Stomach (tissue), 9 donors: ENCODE data around the gene MAPK1. TPM values are rescaled to one million over a fixed set of nuclear protein-coding genes. Genes with fewer than 3 reads are reported as not detected.
"Not testable (repeated sequence)": the region's sequence is repeated elsewhere in the genome, so short reads cannot be mapped to it uniquely, and the experiment has no call there.

Source experiments
- DNase-seq, 2 donors: peaks; one replicate each; pipeline versions ENCODE4 v3.0.0 to v3.0.0-alpha.2; 2013 to 2019
- H3K27ac ChIP-seq, 5 donors: fragments of 200-600 bp in 4 of 5; sonication (generic) in 4 of 5; one replicate each; pipeline ENCODE4 v1.5.1; 2013 to 2019; ENCODE audit warnings: mild to moderate bottlenecking in 1 of 5, moderate library complexity in 1 of 5
- H3K27me3 ChIP-seq, 3 donors: fragments of 200-600 bp; sonication (generic); one replicate each; pipeline ENCODE4 v1.5.1; 2017 to 2019; ENCODE audit warnings: mixed run types in 1 of 3
- H3K36me3 ChIP-seq, 4 donors: fragments of 200-600 bp; sonication (generic); 1 replicate in 3 of 4; 2 replicates in 1 of 4; pipeline ENCODE4 v1.5.1; 2016 to 2019
- H3K4me1 ChIP-seq, 4 donors: fragments of 200-600 bp; sonication (generic); one replicate each; pipeline ENCODE4 v1.5.1; 2016 to 2019
- H3K4me3 ChIP-seq, 4 donors: fragments of 200-600 bp; sonication (generic) in 3 of 4; one replicate each; pipeline ENCODE4 v1.5.1; 2016 to 2019; ENCODE audit warnings: mild to moderate bottlenecking in 1 of 4
- H3K9me3 ChIP-seq, 4 donors: fragments of 200-600 bp; sonication (generic); one replicate each; pipeline ENCODE4 v1.5.1; 2016 to 2019
- CTCF ChIP-seq, 7 experiments: fragments of 450-650 bp in 4 of 7; fragments of 200-600 bp in 3 of 7; sonication (generic) in 3 of 7; IDR thresholded peaks; one replicate each; pipeline ENCODE4 v1.5.1; 2016 to 2019; ENCODE audit warnings: antibody characterized with exemption in 7 of 7, control low read depth in 2 of 7, mild to moderate bottlenecking in 1 of 7
- EP300 ChIP-seq: sonication (generic); formaldehyde crosslinking; IDR thresholded peaks from one replicate; pipeline ENCODE4 v1.6.1; 2017; ENCODE audit warnings: antibody characterized with exemption
- POLR2A ChIP-seq, 4 donors: fragments of 450-650 bp; IDR thresholded peaks; one replicate each; pipeline ENCODE4 v1.6.1; 2016; ENCODE audit warnings: antibody characterized with exemption in 4 of 4, control low read depth in 2 of 4, mild to moderate bottlenecking in 1 of 4, moderate library complexity in 1 of 4
- POLR2AphosphoS5 ChIP-seq, 3 donors: sonication (generic); formaldehyde crosslinking; IDR thresholded peaks; one replicate each; pipeline ENCODE4 v1.6.1; 2016; ENCODE audit warnings: antibody characterized with exemption in 3 of 3
- WGBS, 5 donors: extraction: QIAGEN DNeasy Blood & Tissue Kit in 3 of 5; methylation state at CpG; one replicate each; pipeline versions ENCODE4 v1.1.5 to v1.1.7; 2013 to 2018; 5-methylcytosine and 5-hydroxymethylcytosine counted together
- intact Hi-C: fragments of 100-400 bp; cut with DNase I; formaldehyde crosslinking; loops from one replicate; pipeline ENCODE4 v1.15.1; 2023; ENCODE audit warnings: low total_unique reads
- polyA plus RNA-seq, 3 donors: library from polyadenylated mRNA; stranded (reverse); fragments of 200-250 nt; gene quantifications; one replicate each; pipeline ENCODE4 v1.2.3, GENCODE V29; 2013
- total RNA-seq, 5 donors: library from RNA; depleted of rRNA; stranded (reverse); fragments of >200 nt; gene quantifications; one replicate each; pipeline versions ENCODE4 v1.1.0 to v1.2.3, GENCODE V29; 2014 to 2016
- donor health status: healthy with polysubstance abuse.
- donor health status: Bipolar disorder and iron deficiency.
- donor health status: healthy.

Gene MAPK1
- total and polyA plus RNA-seq, 8 donors: 10.4 to 81.6 (median 44.2) TPM

- peaks cover 0 to 7% (median 0%) of the 10 kb centered on the region in 4 donors for H3K36me3 ChIP-seq
- no peak overlapping the region for H3K4me3 ChIP-seq
- TF ChIP-seq EP300: no peak
- TF ChIP-seq POLR2A (IDR thresholded peaks at IDR 0.05): no peak
- no peak for TF ChIP-seq CTCF (IDR thresholded peaks at IDR 0.05)
- no peak for TF ChIP-seq POLR2AphosphoS5 (IDR thresholded peaks at IDR 0.05)
- WGBS, 5 donors: 69 to 82% (median 78%) methylated on average over 10 to 12 of the region's 12 CpGs
- intact Hi-C loops: no loop called here
- no peak for DNase-seq
- H3K4me1 ChIP-seq: no peaks in the 10 kb centered on the region
- no peak overlapping the region for H3K27ac ChIP-seq
- H3K27me3 ChIP-seq: no peaks in the 10 kb centered on the region
- no peaks in the 10 kb centered on the region for H3K9me3 ChIP-seq
Measured at GRCh38 chr22:21902296-21903087, 35.0 kb upstream of the MAPK1 start.

GRCh38 chr22:21898354-21898896 is 31.0 kb upstream of the MAPK1 start:
- no peaks in the 10 kb centered on the region for H3K4me1 ChIP-seq
- DNase-seq: no peak
- no peaks in the 10 kb centered on the region for H3K27me3 ChIP-seq
- no peak for TF ChIP-seq EP300
- no peak for TF ChIP-seq CTCF (IDR thresholded peaks at IDR 0.05)
- no peak for TF ChIP-seq POLR2AphosphoS5 (IDR thresholded peaks at IDR 0.05)
- no peak for TF ChIP-seq POLR2A (IDR thresholded peaks at IDR 0.05)
- H3K4me3 ChIP-seq: no peak overlapping the region
- H3K27ac ChIP-seq: no peak overlapping the region
- peaks cover 0 to 5% (median 0%) of the 10 kb centered on the region in 4 donors for H3K9me3 ChIP-seq
- WGBS, 5 donors: 47 to 72% (median 71%) methylated on average over 1 of the region's 1 CpG; no CpG with 5 or more reads in 1 of the 5 donors
- intact Hi-C loops: no loop called here
- H3K36me3 ChIP-seq: no peaks in the 10 kb centered on the region

- no peak for DNase-seq
- peaks cover 0 to 5% (median 0%) of the 10 kb centered on the region in 4 donors for H3K9me3 ChIP-seq
- intact Hi-C loops: no loop called here
- no peak overlapping the region for H3K27ac ChIP-seq
- no peaks in the 10 kb centered on the region for H3K27me3 ChIP-seq
- H3K4me1 ChIP-seq: no peaks in the 10 kb centered on the region
- no peaks in the 10 kb centered on the region for H3K36me3 ChIP-seq
- WGBS, 5 donors: 90 to 94% (median 92%) methylated on average over 5 of the region's 5 CpGs
- TF ChIP-seq POLR2AphosphoS5 (IDR thresholded peaks at IDR 0.05) (no peak), POLR2A (IDR thresholded peaks at IDR 0.05) (no peak), CTCF (IDR thresholded peaks at IDR 0.05) (no peak), EP300 (no peak)
- no peak overlapping the region for H3K4me3 ChIP-seq
Measured at GRCh38 chr22:21896951-21897513, 29.6 kb upstream of the MAPK1 start.

GRCh38 chr22:21896275-21896674 is 28.8 kb upstream of the MAPK1 start:
- intact Hi-C loops: not testable (repeated sequence)

More at GRCh38 chr22:21896275-21896674, 28.8 kb upstream of the MAPK1 start:
- H3K27ac ChIP-seq, H3K4me3 ChIP-seq, H3K9me3 ChIP-seq, DNase-seq, H3K36me3 ChIP-seq, H3K27me3 ChIP-seq, H3K4me1 ChIP-seq: not testable (repeated sequence)
- WGBS, 5 donors: 86 to 94% (median 88%) methylated on average over 4 of the region's 4 CpGs
